Umbilical cord (tissue), 2 donors: ENCODE data around the gene RBM14. TPM values are rescaled to one million over a fixed set of nuclear protein-coding genes. Genes with fewer than 3 reads are reported as not detected.
"Not testable (repeated sequence)": the region's sequence is repeated elsewhere in the genome, so short reads cannot be mapped to it uniquely, and the experiment has no call there.

ENCODE experiments used
- DNase-seq: peaks from one replicate; pipeline ENCODE4 v3.0.0-alpha.2; 2015; ENCODE audit warnings: low spot score
- total RNA-seq: library from RNA; depleted of rRNA; stranded (reverse); fragments of >200 nt; gene quantifications from one replicate; pipeline ENCODE4 v1.2.3, GENCODE V29; 2014; ENCODE audit warnings: low replicate concordance; ENCODE audit not compliant: insufficient read depth

The RBM14 gene
- total RNA-seq, 1 donor from 2014 or later = 90.5 TPM

- peak; percentile 89 for DNase-seq
These were observed 21.1 kb upstream of the RBM14 start for GRCh38 chr11:66595245-66595904.

GRCh38 chr11:66598993-66599392, 17.4 kb upstream of the RBM14 start:
- DNase-seq = no peak

- DNase-seq = no peak
These were observed 16.2 kb upstream of the RBM14 start for GRCh38 chr11:66600219-66600618.

- no peak for DNase-seq
These were observed 15.7 kb upstream of the RBM14 start for GRCh38 chr11:66600631-66601233.

GRCh38 chr11:66603072-66603471, 13.4 kb upstream of the RBM14 start:
- no peak for DNase-seq

- no peak for DNase-seq
These were observed 12.3 kb upstream of the RBM14 start for GRCh38 chr11:66604155-66604554.

GRCh38 chr11:66606608-66607007, 9.8 kb upstream of the RBM14 start:
- DNase-seq = not testable (repeated sequence)

GRCh38 chr11:66607126-66607834, 9.2 kb upstream of the RBM14 start:
- DNase-seq = peak; percentile 86

GRCh38 chr11:66609721-66610617, 6.5 kb upstream of the RBM14 start:
- DNase-seq = no peak

GRCh38 chr11:66612458-66612857, 4.0 kb upstream of the RBM14 start:
- no peak for DNase-seq

- no peak for DNase-seq
These were observed 2.4 kb upstream of the RBM14 start for GRCh38 chr11:66614073-66614472.

GRCh38 chr11:66617155-66617834, 865 bp downstream of the RBM14 start:
- no peak for DNase-seq

- DNase-seq = peak; percentile 97
These were observed 2.7 kb downstream of the RBM14 start for GRCh38 chr11:66619080-66619554.

GRCh38 chr11:66624450-66624849, 8.0 kb downstream of the RBM14 start:
- DNase-seq = no peak

GRCh38 chr11:66625041-66625751, 8.8 kb downstream of the RBM14 start:
- no peak for DNase-seq

GRCh38 chr11:66625752-66626149, 9.3 kb downstream of the RBM14 start:
- no peak for DNase-seq

GRCh38 chr11:66626382-66626781, 10.0 kb downstream of the RBM14 start:
- DNase-seq = no peak

GRCh38 chr11:66626926-66627325, 10.5 kb downstream of the RBM14 start:
- no peak for DNase-seq

- no peak for DNase-seq
These were observed 11.7 kb downstream of the RBM14 start for GRCh38 chr11:66628061-66628603.

GRCh38 chr11:66629356-66629755, 12.9 kb downstream of the RBM14 start:
- DNase-seq = no peak
